GM21737 (cell line): ENCODE data around the gene BCR.
"Not testable (repeated sequence)": the region's sequence is repeated elsewhere in the genome, so short reads cannot be mapped to it uniquely, and the experiment has no call there.

Source experiments
- ATAC-seq: cut with Tn5 transposase; IDR thresholded peaks from one replicate; pipeline ENCODE4 v1.9.1; 2021; ENCODE audit warnings: mild to moderate bottlenecking, moderate library complexity; ENCODE audit not compliant: unreplicated experiment

BCR gene

DNA sequence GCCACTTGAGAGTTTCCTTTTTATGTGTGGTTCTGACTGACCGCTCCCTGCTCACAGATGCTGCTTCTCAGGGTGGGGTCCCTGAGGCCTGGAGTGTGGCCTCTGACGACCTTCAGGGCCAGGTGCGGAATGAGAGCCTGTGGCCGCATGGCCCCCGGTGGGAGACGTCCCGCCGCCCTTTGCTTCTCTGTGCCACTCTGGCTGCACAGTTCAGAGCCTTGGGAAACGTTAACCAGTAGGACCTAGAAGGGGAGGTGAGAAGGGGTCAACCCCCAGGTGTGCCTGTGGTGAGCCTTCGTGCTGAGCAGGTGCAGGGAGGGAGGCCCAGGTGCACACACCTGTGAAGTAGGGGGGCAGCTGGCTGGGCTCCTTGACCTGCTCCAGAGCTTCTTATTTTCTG is 127.2 kb downstream of the BCR start:
- ATAC-seq, result not testable (repeated sequence)

DNA sequence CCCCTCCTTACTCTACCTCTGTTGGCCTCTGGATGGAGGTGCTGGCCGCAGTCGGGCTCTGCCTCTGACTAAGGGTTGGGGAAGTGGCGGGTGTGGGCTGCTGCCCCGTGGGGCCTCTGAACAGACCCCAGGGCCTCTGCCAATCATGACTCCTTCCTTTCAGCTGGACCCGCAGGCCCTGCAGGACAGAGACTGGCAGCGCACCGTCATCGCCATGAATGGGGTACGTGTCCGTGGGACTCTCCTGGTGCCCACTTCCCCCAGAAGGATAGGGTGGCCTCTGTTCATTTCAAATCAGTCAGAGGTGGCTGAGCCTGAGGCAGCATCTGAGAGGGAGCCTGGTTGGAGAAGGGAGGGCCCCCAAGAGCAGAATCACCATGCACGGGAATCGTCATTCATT is 129.0 kb downstream of the BCR start:
- not testable (repeated sequence) for ATAC-seq

DNA sequence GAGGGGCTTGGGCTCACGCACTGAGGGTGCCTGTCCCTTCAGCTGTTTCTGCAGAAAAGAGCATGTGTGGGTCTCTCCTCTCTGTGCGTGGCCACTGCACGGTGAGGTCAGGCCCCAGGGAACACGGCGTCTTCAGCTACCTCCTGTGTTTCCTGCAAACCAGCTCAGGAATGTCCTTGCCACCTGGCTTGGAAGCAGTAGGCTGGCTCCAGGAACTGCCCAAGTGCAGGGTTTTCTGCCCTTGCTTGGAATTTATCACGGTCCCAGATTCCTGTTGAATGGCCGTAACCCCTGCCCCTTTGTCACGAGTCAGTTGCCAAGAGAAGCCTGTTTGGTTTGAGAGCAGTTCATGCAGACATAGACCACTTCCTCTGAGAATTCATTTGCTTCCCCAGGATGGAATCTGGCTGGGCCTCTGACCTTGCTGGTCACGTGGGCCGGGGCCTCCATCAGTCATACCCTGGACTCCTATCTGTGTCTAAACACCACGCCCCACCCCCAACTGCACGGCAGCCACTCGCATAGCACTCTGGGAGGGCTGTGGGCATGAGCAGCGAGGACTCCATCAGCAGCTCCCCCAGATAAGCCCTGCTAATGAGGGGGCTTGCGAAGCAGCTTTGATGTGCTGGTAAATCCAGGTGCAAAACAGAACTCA is 130.3 kb downstream of the BCR start:
- ATAC-seq, result not testable (repeated sequence)

DNA sequence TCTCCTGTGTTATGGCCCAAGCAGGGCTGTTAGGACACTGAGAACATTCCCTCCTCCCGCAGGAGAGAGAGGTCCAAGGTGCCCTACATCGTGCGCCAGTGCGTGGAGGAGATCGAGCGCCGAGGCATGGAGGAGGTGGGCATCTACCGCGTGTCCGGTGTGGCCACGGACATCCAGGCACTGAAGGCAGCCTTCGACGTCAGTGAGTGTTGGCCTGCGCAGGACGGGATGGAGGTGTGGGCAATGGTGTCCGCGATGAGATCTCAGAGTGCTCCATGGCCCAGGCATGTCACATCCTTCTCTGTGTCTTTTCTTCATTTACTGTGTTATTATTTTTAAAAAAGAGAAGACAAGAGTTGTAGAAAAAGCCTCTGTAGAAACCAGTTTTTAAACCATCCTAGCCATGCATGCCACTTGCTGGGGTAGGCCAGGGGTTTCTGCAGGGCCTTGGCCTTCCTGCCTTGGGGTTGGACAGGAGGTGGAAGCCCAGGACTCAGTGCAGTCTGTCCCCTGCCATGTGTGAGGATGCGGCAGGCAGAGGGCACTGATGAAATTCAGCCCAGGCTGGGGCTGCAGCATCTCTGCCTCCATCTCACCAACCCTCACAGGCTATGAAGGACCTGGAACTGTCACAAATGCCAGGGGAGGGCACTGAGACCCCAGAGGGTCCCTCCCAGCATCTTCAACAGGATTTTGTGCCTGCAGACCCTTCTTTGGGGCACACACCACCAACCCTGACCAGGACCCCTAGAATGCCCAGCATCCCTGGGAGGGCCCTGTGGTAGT is 131.5 kb downstream of the BCR start:
- not testable (repeated sequence) for ATAC-seq

DNA sequence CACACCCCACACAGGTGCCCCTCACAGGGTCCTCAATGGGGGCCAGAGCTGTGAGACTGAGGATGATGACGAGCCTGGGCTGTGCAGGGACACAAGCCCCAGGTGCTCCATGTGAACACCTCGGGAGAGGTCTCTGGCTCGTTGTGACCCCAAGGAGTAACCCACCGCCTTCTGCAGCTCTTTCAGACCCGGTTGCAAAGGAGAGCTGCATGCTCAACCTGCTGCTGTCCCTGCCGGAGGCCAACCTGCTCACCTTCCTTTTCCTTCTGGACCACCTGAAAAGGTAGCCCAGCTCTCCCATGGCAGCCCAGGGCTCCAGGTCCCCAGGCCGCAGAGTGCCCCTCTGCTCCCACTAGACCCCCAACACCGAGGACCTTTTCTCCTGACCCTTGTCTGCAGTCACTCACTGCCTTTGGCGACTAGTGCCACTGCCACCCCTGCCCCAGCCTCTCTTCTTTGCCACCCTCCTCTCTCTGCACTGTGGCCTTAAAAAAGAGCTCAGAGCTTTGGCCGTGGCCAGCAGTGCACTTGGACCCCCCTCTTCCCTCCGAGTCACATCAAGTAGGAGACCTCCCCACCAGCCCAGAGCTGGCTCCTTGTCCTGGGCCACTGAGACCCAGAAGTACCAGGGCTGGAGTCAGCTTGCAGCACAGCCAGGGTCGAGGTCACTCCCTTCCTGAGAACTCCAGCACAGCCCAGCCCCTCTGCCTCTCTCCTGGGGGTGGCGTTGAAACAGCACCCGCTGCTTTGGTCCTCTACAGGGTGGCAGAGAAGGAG is 133.7 kb downstream of the BCR start:
- ATAC-seq, result no peak

DNA sequence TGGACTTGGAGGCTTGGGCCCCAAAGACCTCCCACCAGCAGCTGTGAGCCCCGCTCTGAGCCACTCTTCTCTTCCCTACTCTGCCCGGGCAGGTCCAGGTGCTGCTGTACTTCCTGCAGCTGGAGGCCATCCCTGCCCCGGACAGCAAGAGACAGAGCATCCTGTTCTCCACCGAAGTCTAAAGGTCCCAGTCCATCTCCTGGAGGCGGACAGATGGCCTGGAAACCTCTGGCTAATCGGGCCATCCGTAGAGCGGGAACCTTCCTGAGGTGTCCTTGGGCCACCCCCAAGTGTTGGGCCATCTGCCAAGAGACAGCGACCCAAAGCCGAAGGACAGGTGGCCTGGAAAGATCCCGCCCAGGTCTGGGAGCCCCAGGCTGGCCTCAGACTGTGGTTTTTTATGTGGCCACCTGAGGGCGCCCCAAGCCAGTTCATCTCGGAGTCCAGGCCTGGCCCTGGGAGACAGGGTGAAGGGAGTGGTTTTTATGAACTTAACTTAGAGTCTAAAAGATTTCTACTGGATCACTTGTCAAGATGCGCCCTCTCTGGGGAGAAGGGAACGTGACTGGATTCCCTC is 135.1 kb downstream of the BCR start:
- no peak for ATAC-seq

DNA sequence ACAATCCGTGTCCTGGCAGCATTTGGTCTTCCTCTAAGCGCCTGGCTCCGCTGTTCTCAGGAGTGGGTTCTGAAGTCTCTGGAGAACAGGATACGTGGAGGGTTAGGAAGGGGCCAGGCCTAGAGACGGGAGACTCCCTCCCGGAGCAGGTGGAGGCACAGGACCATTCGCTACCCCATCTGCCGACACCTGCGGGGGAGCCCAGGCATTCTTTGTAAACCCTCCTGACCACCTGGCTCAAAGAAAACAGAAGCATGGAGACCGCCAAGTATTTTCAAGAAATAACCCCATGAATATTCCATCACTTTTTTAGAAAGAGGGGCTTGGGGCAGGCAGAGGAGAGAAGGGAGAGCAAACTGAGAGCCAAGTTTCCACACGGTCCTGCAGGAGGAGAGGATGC is 136.3 kb downstream of the BCR start:
- not testable (repeated sequence) for ATAC-seq

DNA sequence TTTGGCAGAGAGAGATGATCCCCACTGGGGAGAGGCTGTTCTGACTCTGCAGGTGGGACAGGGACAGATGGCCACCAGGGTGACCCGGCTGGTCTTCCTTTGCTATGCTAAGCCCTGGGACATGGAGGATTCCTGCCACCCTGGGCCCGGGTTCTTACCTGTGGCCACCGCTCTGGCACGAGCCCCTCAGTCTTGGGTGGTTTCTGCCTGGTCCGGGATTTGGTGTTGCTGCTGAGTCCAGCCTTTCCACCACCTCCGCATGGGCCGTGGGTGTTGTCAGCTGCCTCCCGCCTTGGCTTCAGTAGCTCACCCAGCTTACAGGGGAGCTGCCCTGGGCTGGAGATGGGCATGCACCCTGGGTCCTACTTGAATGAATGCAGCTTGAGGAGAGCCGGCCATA is 138.0 kb downstream of the BCR start:
- ATAC-seq, result not testable (repeated sequence)

DNA sequence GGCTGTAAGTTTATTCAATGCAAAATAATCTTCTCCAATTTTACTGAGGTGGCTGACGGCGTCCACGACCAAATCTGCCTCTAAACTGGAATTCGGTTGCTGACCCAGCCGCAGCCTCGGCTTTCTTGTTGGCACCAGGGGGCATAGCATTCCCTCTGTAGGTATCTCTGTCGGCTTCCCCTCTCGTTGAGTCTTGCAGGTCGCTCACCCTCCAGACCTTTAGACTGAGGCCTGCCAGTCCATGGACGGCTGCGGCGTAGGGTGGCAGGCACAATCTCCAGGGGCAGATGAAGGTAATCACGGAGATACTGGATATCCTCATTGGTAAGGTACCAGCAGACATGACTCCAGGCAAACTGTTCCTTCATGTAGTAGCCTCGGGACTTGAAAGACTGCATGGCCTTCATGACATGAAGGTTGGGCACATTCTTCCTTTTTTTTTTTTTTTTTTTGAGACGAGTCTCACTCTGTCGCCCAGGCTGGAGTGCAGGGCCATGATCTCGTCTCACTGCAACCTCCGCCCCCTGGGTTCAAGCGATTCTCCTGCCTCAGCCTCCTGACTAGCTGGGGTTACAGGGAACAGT is 142.3 kb downstream of the BCR start:
- not testable (repeated sequence) for ATAC-seq

DNA sequence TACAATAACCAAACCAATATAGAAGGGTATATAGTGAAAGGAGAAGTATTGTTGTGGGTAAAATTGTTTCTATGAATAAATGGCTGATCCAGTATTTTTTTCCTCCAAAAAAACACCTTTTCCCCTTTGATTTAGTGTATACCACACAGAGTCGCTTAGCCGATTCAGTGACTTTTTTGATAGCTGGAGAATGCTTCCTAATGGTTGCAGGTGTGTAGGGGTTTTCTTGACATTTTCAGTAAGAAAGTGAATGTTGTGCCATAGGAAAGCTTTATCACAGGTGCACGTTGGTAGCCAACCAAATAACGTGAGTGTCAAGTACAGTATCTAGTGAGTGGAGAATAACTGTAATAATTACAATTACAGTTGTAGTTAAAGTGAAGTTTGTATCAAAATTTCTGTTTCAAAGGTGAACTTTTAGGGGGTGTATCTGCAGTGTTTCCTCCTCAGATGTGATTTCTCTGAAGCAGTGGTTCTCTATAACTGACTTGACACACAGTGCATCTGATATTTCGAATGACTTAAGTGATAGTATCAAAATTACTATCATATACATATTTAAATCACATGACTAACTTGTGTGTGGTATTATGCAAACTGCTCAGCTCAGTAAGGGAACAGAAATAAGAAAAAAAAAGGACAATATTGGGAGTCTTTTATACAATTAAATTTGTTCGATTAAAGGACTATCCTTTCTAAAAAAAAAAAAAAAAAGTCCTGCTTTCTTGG is 143.8 kb downstream of the BCR start:
- not testable (repeated sequence) for ATAC-seq

DNA sequence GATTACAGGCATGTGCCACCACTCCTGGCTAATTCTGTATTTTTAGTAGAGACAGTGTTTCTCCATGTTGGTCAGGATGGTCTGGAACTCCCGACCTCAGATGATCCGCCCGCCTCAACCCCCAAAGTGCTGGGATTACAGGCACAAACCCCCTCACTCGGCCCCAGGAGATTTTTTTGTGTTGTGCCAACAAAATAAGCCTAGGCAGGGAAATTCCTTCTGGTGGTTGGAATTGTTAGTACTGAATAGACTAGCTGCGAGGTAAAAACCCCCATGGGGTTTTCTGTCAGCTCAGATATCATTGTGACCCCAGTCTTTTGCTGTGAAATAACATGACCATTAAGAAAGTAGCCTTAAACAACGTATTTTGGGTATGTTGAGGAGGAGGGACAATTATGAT is 144.9 kb downstream of the BCR start:
- no peak for ATAC-seq

DNA sequence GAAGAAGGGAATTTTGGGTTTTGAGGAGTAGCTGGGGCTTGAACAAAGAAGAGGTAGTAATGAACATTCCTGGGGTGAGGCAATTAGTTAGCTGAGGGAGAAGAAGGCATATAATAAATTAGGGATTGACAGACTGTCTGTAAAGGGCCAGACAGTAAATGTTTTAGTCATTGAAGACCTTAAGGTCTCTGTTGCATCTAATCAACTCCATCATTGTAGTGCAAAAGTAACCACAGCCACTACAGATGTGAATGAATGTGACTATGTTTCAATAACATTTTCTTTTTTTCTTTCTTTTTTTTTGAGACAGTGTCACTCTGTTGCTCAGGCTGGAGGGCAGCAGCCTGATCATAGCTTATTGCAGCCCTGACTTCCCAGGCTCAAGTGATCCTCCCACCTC is 153.5 kb downstream of the BCR start:
- ATAC-seq, result not testable (repeated sequence)

DNA sequence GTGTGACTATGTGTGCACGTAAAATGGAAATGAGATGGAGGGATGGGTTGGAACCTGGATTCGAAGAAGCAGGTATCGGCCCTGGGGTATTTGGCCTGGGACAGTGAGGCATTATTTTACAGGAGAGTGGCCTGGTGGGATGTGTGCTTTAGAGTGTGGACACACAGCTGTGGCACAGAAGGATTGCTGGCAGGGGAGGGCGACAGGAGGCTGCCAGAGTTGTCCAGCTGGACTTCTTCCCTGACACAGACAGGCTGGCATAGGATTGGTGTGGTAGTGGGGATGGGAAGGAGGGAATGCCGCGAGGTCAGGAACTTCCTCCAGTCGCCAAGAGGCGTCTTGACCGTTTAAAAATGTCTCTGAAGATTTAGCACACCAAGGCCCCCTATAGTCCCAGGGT is 157.4 kb downstream of the BCR start:
- ATAC-seq, result not testable (repeated sequence)

DNA sequence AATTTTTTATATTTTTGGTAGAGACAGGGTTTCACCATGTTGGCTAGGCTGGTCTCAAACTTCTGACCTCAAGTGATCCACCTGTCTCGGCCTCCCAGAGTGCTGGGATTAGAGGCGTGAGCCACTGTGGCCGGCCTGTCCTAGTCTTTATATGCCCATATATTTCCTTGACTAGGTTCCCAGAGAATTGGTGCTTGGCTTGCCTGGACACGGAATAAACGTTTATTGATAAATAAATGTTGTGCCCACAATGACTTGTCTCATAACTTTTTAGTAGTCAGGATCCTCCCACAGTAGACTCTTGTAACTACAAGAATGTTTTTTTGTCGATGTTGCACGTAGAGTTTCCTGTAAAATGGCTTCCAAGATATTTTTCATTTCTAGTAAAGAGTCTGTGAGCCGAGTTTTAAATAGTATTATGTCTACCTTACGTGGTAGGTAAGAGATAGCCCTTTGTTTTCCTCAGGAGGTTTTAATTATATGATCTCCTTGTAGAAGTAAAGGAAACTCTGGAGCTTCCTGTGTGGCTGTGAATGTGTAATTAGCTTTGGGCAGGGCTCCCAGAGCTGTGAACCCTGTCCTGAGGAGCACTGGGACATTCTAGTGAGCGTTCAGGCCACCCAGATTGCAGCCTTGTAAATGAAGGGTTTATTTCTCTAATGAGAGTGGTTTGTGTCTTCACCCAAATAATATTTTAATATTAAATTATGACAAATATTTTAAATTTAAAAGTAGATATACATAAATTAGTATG is 161.8 kb downstream of the BCR start:
- ATAC-seq, result not testable (repeated sequence)

DNA sequence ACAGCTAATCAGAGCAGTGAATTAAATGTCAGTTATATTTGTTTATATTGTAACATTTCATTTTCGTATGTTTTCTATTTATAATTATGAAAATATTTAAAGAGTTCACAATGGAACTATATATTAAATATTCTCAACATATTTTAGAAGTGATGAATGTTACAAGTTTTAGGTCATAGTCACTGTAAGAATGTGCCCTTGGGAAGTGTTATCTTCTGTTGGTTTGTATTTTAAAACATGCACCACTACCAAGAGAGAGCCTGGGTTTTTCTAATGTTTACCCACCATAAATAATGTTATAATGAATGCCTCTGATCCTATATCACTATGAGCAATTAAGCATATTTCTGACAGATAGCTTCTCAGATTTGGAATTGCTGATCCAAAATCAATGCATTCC is 171.0 kb downstream of the BCR start:
- ATAC-seq, result no peak

DNA sequence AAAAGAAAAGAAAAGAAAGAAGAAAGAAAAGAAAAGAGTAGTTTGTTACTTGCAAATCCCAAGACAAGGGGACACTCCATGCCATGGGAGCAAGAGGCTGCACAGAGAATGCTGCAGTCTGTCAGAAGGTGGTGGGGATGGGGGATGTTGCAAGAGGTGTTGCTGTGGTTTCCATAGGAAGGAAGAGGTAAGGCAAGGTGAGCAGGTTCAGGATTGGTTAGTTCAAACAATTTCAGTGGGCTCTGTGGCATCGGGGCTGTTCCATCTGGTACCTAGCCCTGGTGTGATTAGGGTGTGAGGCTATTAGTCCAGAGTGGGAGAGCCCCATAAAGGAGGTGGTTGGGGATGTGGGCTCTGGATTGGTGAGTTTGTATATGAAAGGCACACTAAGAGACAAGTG is 172.7 kb downstream of the BCR start:
- ATAC-seq, result no peak

DNA sequence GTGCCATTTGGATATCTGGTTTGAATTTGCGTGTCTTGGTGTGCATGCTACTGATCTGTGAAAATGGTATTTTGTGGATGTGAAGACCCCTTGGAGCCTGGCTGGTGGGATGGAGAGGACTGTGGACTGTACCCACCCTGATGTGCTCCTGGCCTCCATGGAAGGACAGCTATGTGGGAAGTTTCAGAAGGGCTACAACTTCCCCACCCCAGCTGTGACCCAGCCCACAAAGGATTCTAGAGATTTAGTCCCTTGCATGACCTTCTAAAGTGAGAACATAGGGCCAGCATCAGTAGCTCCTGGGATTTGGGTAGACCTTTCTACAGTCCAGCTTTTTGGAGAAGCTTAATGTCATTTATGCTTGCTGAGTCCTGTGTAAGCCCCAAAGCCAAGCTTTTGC is 173.4 kb downstream of the BCR start:
- ATAC-seq, result no peak

DNA sequence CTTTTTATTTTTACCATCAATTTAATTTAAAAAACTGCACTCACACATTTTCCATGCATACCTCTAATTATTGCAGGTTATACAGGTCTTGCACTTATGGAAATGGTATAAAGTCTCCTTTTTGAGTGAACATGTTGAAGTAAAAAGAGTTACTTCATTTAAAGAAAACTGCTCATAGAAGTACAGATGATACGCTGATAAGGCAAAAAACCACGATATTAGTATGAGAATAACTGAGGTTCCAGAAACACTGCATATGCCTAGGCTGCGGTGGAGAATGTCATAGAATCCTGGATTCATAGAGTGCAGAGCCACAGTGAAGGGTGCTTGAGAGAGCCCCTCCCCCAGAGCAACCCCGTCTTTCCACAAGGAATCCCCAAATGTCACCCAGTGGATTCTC is 175.8 kb downstream of the BCR start:
- no peak for ATAC-seq

DNA sequence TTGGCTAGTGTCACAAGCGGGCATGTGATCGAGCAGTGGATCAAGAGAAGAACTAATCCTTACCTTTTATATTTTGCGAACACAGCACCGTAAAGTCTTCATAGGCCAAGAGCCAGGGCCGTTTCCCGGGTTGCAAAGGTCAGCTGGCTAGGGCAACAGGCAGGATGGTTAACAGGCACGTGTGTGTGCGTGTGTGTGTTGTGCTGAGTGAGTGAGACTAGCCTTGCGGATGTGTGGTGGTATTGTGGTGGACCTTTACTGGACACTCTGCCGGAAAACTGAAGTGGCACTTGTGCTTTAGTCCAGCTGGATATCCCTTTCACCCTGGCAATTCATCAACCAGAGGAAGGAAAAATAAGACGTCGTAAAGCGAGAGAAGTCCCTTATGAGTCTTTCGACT is 176.7 kb downstream of the BCR start:
- no peak for ATAC-seq
